CD14-positive monocyte (primary cell): ENCODE measurements around the gene FAM83B. TPM values are rescaled to one million over a fixed set of nuclear protein-coding genes. Genes with fewer than 3 reads are reported as not detected.
"Not testable (repeated sequence)": the region's sequence is repeated elsewhere in the genome, so short reads cannot be mapped to it uniquely, and the experiment has no call there.

Source experiments
- DNase-seq, 3 donors: peaks; one replicate each; pipeline ENCODE4 v3.0.0-alpha.2; 2011 to 2022
- H2AFZ ChIP-seq: 2 replicates; pipeline ENCODE4 v1.6.0; 2012; ENCODE audit warnings: mild to moderate bottlenecking, low read depth, low read length, inconsistent platforms; ENCODE audit not compliant: insufficient read depth, poor library complexity, severe bottlenecking
- H3K27ac ChIP-seq, 2 donors: 1 replicate in 1 of 2; 2 replicates in 1 of 2; pipeline ENCODE4 v1.5.1; 2012 to 2013; ENCODE audit warnings: low read length in 2 of 2, control low read depth in 1 of 2, inconsistent platforms in 1 of 2, low read depth in 1 of 2, mild to moderate bottlenecking in 1 of 2
- H3K27me3 ChIP-seq, 2 donors: one replicate each; pipeline versions ENCODE4 v1.6.0 to v1.6.1; 2011 to 2013; ENCODE audit warnings: low read length in 2 of 2; ENCODE audit not compliant: control insufficient read depth in 2 of 2, insufficient read depth in 2 of 2
- H3K36me3 ChIP-seq, 2 donors: replicated peaks in 1 of 2; 1 replicate in 1 of 2; 2 replicates in 1 of 2; pipeline versions ENCODE4 v1.5.1 to v1.6.1; 2012 to 2013; ENCODE audit warnings: low read length in 2 of 2, control low read depth in 1 of 2, inconsistent platforms in 1 of 2, mild to moderate bottlenecking in 1 of 2; ENCODE audit not compliant: insufficient read depth in 2 of 2, control insufficient read depth in 1 of 2
- H3K4me1 ChIP-seq, 2 donors: 1 replicate in 1 of 2; 2 replicates in 1 of 2; pipeline versions ENCODE4 v1.5.1 to v1.6.1; 2012 to 2013; ENCODE audit warnings: low read length in 2 of 2, control low read depth in 1 of 2, inconsistent platforms in 1 of 2, mild to moderate bottlenecking in 1 of 2, moderate library complexity in 1 of 2; ENCODE audit not compliant: insufficient read depth in 2 of 2, control insufficient read depth in 1 of 2
- H3K4me2 ChIP-seq: replicated peaks from 2 replicates; pipeline ENCODE3; 2012; ENCODE audit warnings: low read length, moderate library complexity, mild to moderate bottlenecking; ENCODE audit not compliant: poor library complexity, severe bottlenecking; ENCODE audit errors: extremely low read depth
- H3K4me3 ChIP-seq, 3 experiments: fragments of 200-600 bp in 1 of 3; sonication (generic) in 1 of 3; replicated peaks in 1 of 3; 1 replicate in 2 of 3; 2 replicates in 1 of 3; pipeline ENCODE4 v1.5.1; 2011 to 2013; ENCODE audit warnings: low read length in 3 of 3, mild to moderate bottlenecking in 3 of 3, control low read depth in 2 of 3, low read depth in 2 of 3, inconsistent platforms in 1 of 3, moderate library complexity in 1 of 3
- H3K79me2 ChIP-seq: 2 replicates; pipeline ENCODE4 v1.6.0; 2012; ENCODE audit warnings: mild to moderate bottlenecking, control low read depth, inconsistent platforms, low read length, moderate library complexity; ENCODE audit not compliant: insufficient read depth
- H3K9ac ChIP-seq: 2 replicates; pipeline ENCODE4 v1.6.0; 2017; ENCODE audit warnings: low read length, mild to moderate bottlenecking; ENCODE audit not compliant: insufficient read depth, poor library complexity, severe bottlenecking
- H3K9me3 ChIP-seq, 2 donors: replicated peaks in 1 of 2; 1 replicate in 1 of 2; 2 replicates in 1 of 2; pipeline versions ENCODE4 v1.5.1 to v1.6.1; 2012 to 2013; ENCODE audit warnings: low read length in 2 of 2, control low read depth in 1 of 2; ENCODE audit not compliant: control insufficient read depth in 1 of 2, insufficient read depth in 1 of 2
- H4K20me1 ChIP-seq: 2 replicates; pipeline ENCODE4 v1.6.0; 2012; ENCODE audit warnings: mild to moderate bottlenecking, low read length, control low read depth, moderate library complexity; ENCODE audit not compliant: insufficient read depth
- H3K27ac Mint-ChIP-seq, 7 donors: one replicate each; pipeline ENCODE4 v1.8.0; 2020; ENCODE audit warnings: mild to moderate bottlenecking in 7 of 7, mixed read lengths in 7 of 7, moderate library complexity in 6 of 7, inconsistent platforms in 2 of 7
- H3K27me3 Mint-ChIP-seq, 3 donors: one replicate each; pipeline ENCODE4 v1.8.0; 2021 to 2022; ENCODE audit warnings: low read depth in 3 of 3, mild to moderate bottlenecking in 3 of 3, mixed read lengths in 3 of 3, moderate library complexity in 3 of 3, inconsistent platforms in 1 of 3
- H3K36me3 Mint-ChIP-seq, 2 donors: one replicate each; pipeline ENCODE4 v1.8.0; 2020; ENCODE audit warnings: mixed read lengths in 2 of 2, inconsistent platforms in 1 of 2, mild to moderate bottlenecking in 1 of 2
- H3K4me1 Mint-ChIP-seq: one replicate; pipeline ENCODE4 v1.8.0; 2020; ENCODE audit warnings: mild to moderate bottlenecking, mixed read lengths
- H3K4me3 Mint-ChIP-seq, 2 donors: one replicate each; pipeline ENCODE4 v1.8.0; 2020; ENCODE audit warnings: mild to moderate bottlenecking in 2 of 2, mixed read lengths in 2 of 2, moderate library complexity in 1 of 2
- H3K9me3 Mint-ChIP-seq, 7 donors: one replicate each; pipeline ENCODE4 v1.8.0; 2020 to 2022; ENCODE audit warnings: mixed read lengths in 7 of 7, mild to moderate bottlenecking in 6 of 7, moderate library complexity in 6 of 7, inconsistent platforms in 2 of 7
- WGBS: methylation state at CpG from one replicate; pipeline ENCODE4 v1.1.5; 2013; ENCODE audit warnings: missing lambda C conversion rate; ENCODE audit not compliant: insufficient coverage; 5-methylcytosine and 5-hydroxymethylcytosine counted together
- intact Hi-C, 2 donors: fragments of 100-400 bp; cut with micrococcal nuclease; formaldehyde crosslinking; loops; one replicate each; pipeline versions ENCODE4 v1.15.0 to v1.15.1; 2023
- polyA plus RNA-seq, 3 donors: library from polyadenylated mRNA; depleted of rRNA in 1 of 3; unstranded in 2 of 3; stranded (reverse) in 1 of 3; fragments of 300-500 nt in 2 of 3; fragments of >200 nt in 1 of 3; fragmentation: Illumina TruSeq in 2 of 3; gene quantifications; 1 replicate in 2 of 3; 2 replicates in 1 of 3; pipeline ENCODE4 v1.2.3, GENCODE V29; 2012 to 2021
- TF ChIP-seq, protein P1 (sequence below): fragments of 200-600 bp; IDR thresholded peaks from one replicate; pipeline ENCODE4 v1.8.0; 2022; ENCODE audit warnings: antibody characterized with exemption, mild to moderate bottlenecking

Gene FAM83B
- polyA plus RNA-seq, 3 donors, result not detected

DNA sequence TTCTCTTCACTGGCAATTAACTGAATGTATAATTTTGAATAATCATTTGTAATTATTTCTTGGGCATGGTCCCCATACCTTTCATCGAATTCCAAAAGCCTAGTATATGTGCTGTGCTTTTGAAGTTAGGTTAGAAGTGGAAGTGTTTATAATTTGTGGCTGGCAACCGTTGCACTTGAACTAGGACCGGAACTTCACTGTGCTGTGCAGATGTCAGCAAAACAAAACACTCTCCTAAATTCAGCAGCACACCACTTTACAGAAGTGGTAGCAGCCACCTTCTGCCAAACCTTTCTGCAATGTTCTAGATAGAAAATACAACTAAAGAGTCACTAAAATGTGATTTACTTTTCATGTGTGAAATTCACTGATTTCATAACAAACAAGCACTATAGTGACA is 111.9 kb downstream of the FAM83B start:
- Mint-ChIP-seq H3K4me1 (no peaks in the 10 kb centered on the region), H3K4me3 (no peak overlapping the region), H3K27ac (no peak overlapping the region), H3K36me3 (no peaks in the 10 kb centered on the region), H3K27me3 (peaks cover 0 to 2% (median 0%) of the 10 kb centered on the region in 3 donors), H3K9me3 (peaks cover 0 to 15% (median 2%) of the 10 kb centered on the region in 7 donors)
- no CpG with 5 or more reads among the region's 3 CpGs for WGBS
- DNase-seq, result no peak
- TF ChIP-seq, protein P1, sequence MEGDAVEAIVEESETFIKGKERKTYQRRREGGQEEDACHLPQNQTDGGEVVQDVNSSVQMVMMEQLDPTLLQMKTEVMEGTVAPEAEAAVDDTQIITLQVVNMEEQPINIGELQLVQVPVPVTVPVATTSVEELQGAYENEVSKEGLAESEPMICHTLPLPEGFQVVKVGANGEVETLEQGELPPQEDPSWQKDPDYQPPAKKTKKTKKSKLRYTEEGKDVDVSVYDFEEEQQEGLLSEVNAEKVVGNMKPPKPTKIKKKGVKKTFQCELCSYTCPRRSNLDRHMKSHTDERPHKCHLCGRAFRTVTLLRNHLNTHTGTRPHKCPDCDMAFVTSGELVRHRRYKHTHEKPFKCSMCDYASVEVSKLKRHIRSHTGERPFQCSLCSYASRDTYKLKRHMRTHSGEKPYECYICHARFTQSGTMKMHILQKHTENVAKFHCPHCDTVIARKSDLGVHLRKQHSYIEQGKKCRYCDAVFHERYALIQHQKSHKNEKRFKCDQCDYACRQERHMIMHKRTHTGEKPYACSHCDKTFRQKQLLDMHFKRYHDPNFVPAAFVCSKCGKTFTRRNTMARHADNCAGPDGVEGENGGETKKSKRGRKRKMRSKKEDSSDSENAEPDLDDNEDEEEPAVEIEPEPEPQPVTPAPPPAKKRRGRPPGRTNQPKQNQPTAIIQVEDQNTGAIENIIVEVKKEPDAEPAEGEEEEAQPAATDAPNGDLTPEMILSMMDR, result no peak
- Histone ChIP-seq H3K79me2 (no peaks in the 10 kb centered on the region), H3K9ac (no peak overlapping the region), H4K20me1 (no peaks in the 10 kb centered on the region), H3K4me2 (no peak overlapping the region), H3K27me3 (no peaks in the 10 kb centered on the region), H3K27ac (no peak overlapping the region), H3K4me3 (no peak overlapping the region), H3K36me3 (no peaks in the 10 kb centered on the region), H2AFZ (no peak overlapping the region), H3K4me1 (no peaks in the 10 kb centered on the region), H3K9me3 (no peaks in the 10 kb centered on the region)
- intact Hi-C loops, result no loop called here

DNA sequence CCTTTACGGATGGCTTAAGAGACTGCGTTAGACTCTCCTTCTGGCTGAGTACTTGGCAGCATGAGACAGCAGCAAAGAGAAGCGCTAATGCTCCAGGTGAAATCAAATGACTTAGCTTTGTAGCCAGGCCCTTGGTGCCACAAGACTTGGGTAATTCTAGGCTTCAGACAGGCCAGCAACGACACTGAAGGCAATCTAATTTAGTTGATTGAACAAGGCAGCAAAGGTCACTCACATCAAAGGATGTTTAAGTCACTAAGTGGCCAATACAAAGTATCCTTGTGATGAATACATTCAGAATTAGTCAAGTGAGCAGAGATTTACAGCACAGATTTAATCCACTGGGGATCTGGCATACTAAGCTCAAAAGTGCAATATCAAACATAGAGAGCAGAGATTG is 113.2 kb downstream of the FAM83B start:
- Mint-ChIP-seq H3K27ac (no peak overlapping the region), H3K4me1 (no peaks in the 10 kb centered on the region), H3K4me3 (no peak overlapping the region), H3K9me3 (peaks cover 2 to 15% (median 4%) of the 10 kb centered on the region in 7 donors), H3K36me3 (no peaks in the 10 kb centered on the region), H3K27me3 (peaks cover 0 to 2% (median 0%) of the 10 kb centered on the region in 3 donors)
- no peaks in the 10 kb centered on the region for H3K36me3 ChIP-seq
- H3K27ac ChIP-seq, result no peak overlapping the region
- H2AFZ ChIP-seq, result no peak overlapping the region
- no peaks in the 10 kb centered on the region for H3K79me2 ChIP-seq
- H4K20me1 ChIP-seq, result no peaks in the 10 kb centered on the region
- no peaks in the 10 kb centered on the region for H3K4me1 ChIP-seq
- H3K9ac ChIP-seq, result no peak overlapping the region
- no peaks in the 10 kb centered on the region for H3K9me3 ChIP-seq
- TF ChIP-seq, protein P1, result no peak
- H3K4me2 ChIP-seq, result no peak overlapping the region
- intact Hi-C loops, result no loop called here
- 98% methylated on average over 3 of the region's 4 CpGs for WGBS
- no peaks in the 10 kb centered on the region for H3K27me3 ChIP-seq
- no peak for DNase-seq
- no peak overlapping the region for H3K4me3 ChIP-seq

DNA sequence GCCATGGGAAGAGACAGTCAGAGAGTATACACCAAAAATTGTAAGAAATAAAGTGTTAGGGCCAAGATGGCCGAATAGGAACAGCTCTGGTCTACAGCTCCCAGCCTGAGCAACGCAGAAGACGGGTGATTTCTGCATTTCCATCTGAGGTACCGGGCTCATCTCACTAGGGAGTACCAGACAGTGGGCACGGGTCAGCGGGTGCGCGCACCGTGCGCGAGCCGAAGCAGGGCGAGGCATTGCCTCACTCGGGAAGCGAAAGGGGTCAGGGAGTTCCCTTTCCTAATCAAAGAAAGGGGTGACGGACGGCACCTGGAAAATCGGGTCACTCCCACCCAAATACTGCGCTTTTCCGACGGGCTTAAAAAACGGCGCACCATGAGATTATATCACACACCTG is 114.8 kb downstream of the FAM83B start:
- H3K36me3 Mint-ChIP-seq, H3K4me3 Mint-ChIP-seq, H3K4me1 Mint-ChIP-seq, H3K36me3 ChIP-seq, intact Hi-C loops, H2AFZ ChIP-seq, H3K27me3 Mint-ChIP-seq, DNase-seq, H4K20me1 ChIP-seq, H3K9me3 ChIP-seq, H3K79me2 ChIP-seq, H3K27ac ChIP-seq, H3K4me1 ChIP-seq, H3K27me3 ChIP-seq, H3K4me2 ChIP-seq, H3K4me3 ChIP-seq, H3K9ac ChIP-seq: not testable (repeated sequence)
- Mint-ChIP-seq H3K27ac (peak overlapping the region in 1 of 7 donors; percentile 30), H3K9me3 (peaks cover 2 to 15% (median 4%) of the 10 kb centered on the region in 7 donors)
- 89% methylated on average over 3 of the region's 23 CpGs for WGBS
